Breast epithelium (tissue), 4 donors: ENCODE data around the gene HDAC4. TPM values are rescaled to one million over a fixed set of nuclear protein-coding genes. Genes with fewer than 3 reads are reported as not detected.
A peak's percentile ranks its signal among the peaks of the same experiment; 100 is the strongest.

Experiments used
- DNase-seq, 2 donors: peaks; one replicate each; pipeline ENCODE4 v3.0.0-alpha.2; 2019; ENCODE audit warnings: low spot score in 2 of 2
- H3K27ac ChIP-seq, 2 donors: fragments of 200-600 bp; sonication (generic) in 1 of 2; one replicate each; pipeline ENCODE4 v1.5.1; 2016 to 2019; ENCODE audit warnings: mild to moderate bottlenecking in 1 of 2
- H3K27me3 ChIP-seq, 2 donors: fragments of 200-600 bp; sonication (generic) in 1 of 2; one replicate each; pipeline versions ENCODE4 v1.5.1 to v1.6.0; 2017 to 2019; ENCODE audit warnings: control low read depth in 1 of 2, mild to moderate bottlenecking in 1 of 2
- H3K36me3 ChIP-seq: fragments of 200-600 bp; one replicate; pipeline ENCODE4 v1.5.1; 2019
- H3K4me1 ChIP-seq, 2 donors: fragments of 200-600 bp; sonication (generic); one replicate each; pipeline ENCODE4 v1.5.1; 2016 to 2019; ENCODE audit warnings: control low read depth in 1 of 2
- H3K4me3 ChIP-seq, 3 donors: fragments of 200-600 bp; sonication (generic); 1 replicate in 2 of 3; 2 replicates in 1 of 3; pipeline ENCODE4 v1.5.1; 2016 to 2019; ENCODE audit warnings: mild to moderate bottlenecking in 3 of 3, moderate library complexity in 2 of 3
- H3K9me3 ChIP-seq, 2 donors: fragments of 200-600 bp; sonication (generic) in 1 of 2; one replicate each; pipeline ENCODE4 v1.5.1; 2016 to 2019; ENCODE audit warnings: control low read depth in 1 of 2
- CTCF ChIP-seq, 3 donors: fragments of 450-650 bp; IDR thresholded peaks; one replicate each; pipeline ENCODE4 v1.5.1; 2016 to 2017; ENCODE audit warnings: antibody characterized with exemption in 3 of 3, mild to moderate bottlenecking in 3 of 3, moderate library complexity in 3 of 3
- POLR2A ChIP-seq: fragments of 450-650 bp; IDR thresholded peaks from one replicate; pipeline ENCODE4 v1.6.1; 2016; ENCODE audit warnings: antibody characterized with exemption, mild to moderate bottlenecking, moderate library complexity
- POLR2AphosphoS5 ChIP-seq, 3 donors: sonication (generic); formaldehyde crosslinking; IDR thresholded peaks; one replicate each; pipeline ENCODE4 v1.6.1; 2017; ENCODE audit warnings: antibody characterized with exemption in 3 of 3
- intact Hi-C: fragments of 100-400 bp; cut with DNase I; formaldehyde crosslinking; loops from one replicate; pipeline ENCODE4 v1.15.1; 2023; ENCODE audit warnings: low total_unique reads
- total RNA-seq, 3 donors: library from RNA; depleted of rRNA; stranded (reverse); fragments of >200 nt; gene quantifications; one replicate each; pipeline ENCODE4 v1.1.0, GENCODE V29; 2016

Gene HDAC4
- total RNA-seq, 3 donors from 2014 or later = 20.3 to 36.0 (median 32.8) TPM

- Histone ChIP-seq H3K27ac (no peak overlapping the region), H3K4me1 (no peaks in the 10 kb centered on the region), H3K27me3 (no peaks in the 10 kb centered on the region), H3K36me3 (no peaks in the 10 kb centered on the region), H3K4me3 (no peak overlapping the region), H3K9me3 (no peaks in the 10 kb centered on the region)
- no peak for DNase-seq
- TF ChIP-seq POLR2AphosphoS5 (IDR thresholded peaks at IDR 0.05) = no peak
- TF ChIP-seq POLR2A = no peak
- no peak for TF ChIP-seq CTCF (IDR thresholded peaks at IDR 0.05)
- intact Hi-C loops = no loop called here
These were observed 281.3 kb downstream of the HDAC4 start for GRCh38 chr2:239119346-239120126.

GRCh38 chr2:239118675-239119211 lies 282.1 kb downstream of the HDAC4 start:
- TF ChIP-seq CTCF (IDR thresholded peaks at IDR 0.05) (no peak), POLR2AphosphoS5 (IDR thresholded peaks at IDR 0.05) (no peak), POLR2A (no peak)
- intact Hi-C loops = no loop called here
- no peak for DNase-seq
- Histone ChIP-seq H3K4me1 (peaks cover 0 to 7% of the 10 kb centered on the region in 2 donors), H3K36me3 (no peaks in the 10 kb centered on the region), H3K4me3 (peak overlapping the region in 2 of 3 donors; percentile 25 to 47), H3K9me3 (no peaks in the 10 kb centered on the region), H3K27ac (no peak overlapping the region), H3K27me3 (no peaks in the 10 kb centered on the region)

- intact Hi-C loops = no loop called here
- Histone ChIP-seq H3K27ac (no peak overlapping the region), H3K4me1 (peaks cover 0 to 12% of the 10 kb centered on the region in 2 donors), H3K27me3 (no peaks in the 10 kb centered on the region), H3K36me3 (no peaks in the 10 kb centered on the region), H3K4me3 (peak overlapping the region in 2 of 3 donors; percentile 25 to 47), H3K9me3 (no peaks in the 10 kb centered on the region)
- TF ChIP-seq POLR2AphosphoS5 (IDR thresholded peaks at IDR 0.05) = no peak
- TF ChIP-seq CTCF (IDR thresholded peaks at IDR 0.05) = peak in 1 of 3 donors; percentile 28
- DNase-seq = peak in 1 of 2 donors; percentile 58
These were observed 282.6 kb downstream of the HDAC4 start for GRCh38 chr2:239118264-239118663.

- intact Hi-C loops = no loop called here
- no peak overlapping the region for H3K27ac ChIP-seq
These were observed 283.0 kb downstream of the HDAC4 start for GRCh38 chr2:239117831-239118230.

More at GRCh38 chr2:239117831-239118230, 283.0 kb downstream of the HDAC4 start:
- no peaks in the 10 kb centered on the region for H3K36me3 ChIP-seq
- DNase-seq = no peak
- TF ChIP-seq POLR2A = no peak
- no peak for TF ChIP-seq CTCF (IDR thresholded peaks at IDR 0.05)
- no peak for TF ChIP-seq POLR2AphosphoS5 (IDR thresholded peaks at IDR 0.05)
- no peaks in the 10 kb centered on the region for H3K9me3 ChIP-seq
- no peaks in the 10 kb centered on the region for H3K27me3 ChIP-seq
- H3K4me3 ChIP-seq = peak overlapping the region in 1 of 3 donors; percentile 25
- H3K4me1 ChIP-seq = peaks cover 0 to 12% of the 10 kb centered on the region in 2 donors
